Mesenchymal stem cell (in vitro differentiated cells and primary cell): ENCODE results near the gene COL16A1.
A peak's percentile ranks its signal among the peaks of the same experiment; 100 is the strongest.

ENCODE experiments used
- DNase-seq: peaks from one replicate; pipeline ENCODE4 v3.0.0-alpha.2; 2013
- H2AFZ ChIP-seq: one replicate; pipeline ENCODE4 v1.6.1; 2013; ENCODE audit warnings: low read depth, mild to moderate bottlenecking, control low read depth, inconsistent platforms, low read length, moderate library complexity
- H2AK5ac ChIP-seq: 2 replicates; pipeline ENCODE4 v1.6.1; 2013; ENCODE audit warnings: low read length, moderate library complexity, mild to moderate bottlenecking, inconsistent platforms; ENCODE audit not compliant: severe bottlenecking
- H2BK120ac ChIP-seq: one replicate; pipeline ENCODE4 v1.6.1; 2013; ENCODE audit warnings: low read depth, mild to moderate bottlenecking, inconsistent platforms, low read length, moderate library complexity
- H2BK12ac ChIP-seq, 2 experiments: one replicate each; pipeline ENCODE4 v1.6.1; 2013; ENCODE audit warnings: inconsistent platforms in 2 of 2, low read length in 2 of 2, mild to moderate bottlenecking in 2 of 2, moderate library complexity in 2 of 2, control low read depth in 1 of 2
- H2BK15ac ChIP-seq: one replicate; pipeline ENCODE4 v1.6.1; 2013; ENCODE audit warnings: mild to moderate bottlenecking, low read depth, inconsistent platforms; ENCODE audit not compliant: poor library complexity, severe bottlenecking
- H2BK5ac ChIP-seq: 2 replicates; pipeline ENCODE4 v1.6.1; 2013; ENCODE audit warnings: low read depth, mild to moderate bottlenecking, low read length, control low read depth, inconsistent platforms; ENCODE audit not compliant: poor library complexity, severe bottlenecking
- H3K14ac ChIP-seq, 2 experiments: one replicate each; pipeline ENCODE4 v1.6.1; 2013; ENCODE audit warnings: inconsistent platforms in 2 of 2, low read length in 2 of 2, control low read depth in 1 of 2, mild to moderate bottlenecking in 1 of 2, moderate library complexity in 1 of 2
- H3K18ac ChIP-seq, 2 experiments: one replicate each; pipeline ENCODE4 v1.6.1; 2013; ENCODE audit warnings: inconsistent platforms in 2 of 2, low read length in 2 of 2, control low read depth in 1 of 2, low read depth in 1 of 2, mild to moderate bottlenecking in 1 of 2
- H3K23ac ChIP-seq, 2 experiments: one replicate each; pipeline ENCODE4 v1.6.1; 2013; ENCODE audit warnings: inconsistent platforms in 2 of 2, low read length in 2 of 2, mild to moderate bottlenecking in 2 of 2, moderate library complexity in 2 of 2, control low read depth in 1 of 2
- H3K27ac ChIP-seq: 2 replicates; pipeline ENCODE4 v1.5.1; 2013; ENCODE audit warnings: mild to moderate bottlenecking, moderate library complexity, low read length, control low read depth, inconsistent platforms; ENCODE audit not compliant: poor library complexity, severe bottlenecking
- H3K27me3 ChIP-seq, 2 experiments: 2 replicates each; pipeline versions ENCODE4 v1.6.1 to v1.7.0; 2013; ENCODE audit warnings: low read length in 2 of 2, mild to moderate bottlenecking in 2 of 2, moderate library complexity in 2 of 2, control low read depth in 1 of 2, inconsistent platforms in 1 of 2; ENCODE audit not compliant: control insufficient read depth in 1 of 2, insufficient read depth in 1 of 2
- H3K36me3 ChIP-seq, 2 experiments: 2 replicates each; pipeline versions ENCODE4 v1.6.1 to v1.7.0; 2013; ENCODE audit warnings: low read length in 2 of 2, control low read depth in 1 of 2, inconsistent platforms in 1 of 2, low read depth in 1 of 2, mild to moderate bottlenecking in 1 of 2; ENCODE audit not compliant: insufficient read depth in 2 of 2, control insufficient read depth in 1 of 2
- H3K4ac ChIP-seq, 2 experiments: one replicate each; pipeline ENCODE4 v1.6.1; 2013; ENCODE audit warnings: inconsistent platforms in 2 of 2, low read length in 2 of 2, mild to moderate bottlenecking in 2 of 2, moderate library complexity in 2 of 2, control low read depth in 1 of 2, low read depth in 1 of 2
- H3K4me1 ChIP-seq: 2 replicates; pipeline ENCODE4 v1.6.1; 2013; ENCODE audit warnings: low read depth, low read length, control low read depth; ENCODE audit not compliant: control insufficient read depth, insufficient read depth
- H3K4me2 ChIP-seq: 2 replicates; pipeline ENCODE4 v1.6.1; 2013; ENCODE audit warnings: low read length, mild to moderate bottlenecking, inconsistent platforms; ENCODE audit not compliant: poor library complexity, severe bottlenecking
- H3K4me3 ChIP-seq, 2 experiments: 2 replicates each; pipeline versions ENCODE4 v1.5.1 to v1.7.0; 2013; ENCODE audit warnings: low read length in 2 of 2, mild to moderate bottlenecking in 2 of 2, control low read depth in 1 of 2, low read depth in 1 of 2; ENCODE audit not compliant: insufficient read depth in 1 of 2
- H3K79me1 ChIP-seq: replicated peaks from 2 replicates; pipeline ENCODE4 v1.6.1; 2013; ENCODE audit warnings: mild to moderate bottlenecking, control low read depth, low read length, inconsistent platforms; ENCODE audit not compliant: poor library complexity, severe bottlenecking
- H3K9ac ChIP-seq: 2 replicates; pipeline ENCODE4 v1.7.0; 2013; ENCODE audit warnings: mild to moderate bottlenecking, low read length, moderate library complexity
- H3K9me3 ChIP-seq: 2 replicates; pipeline ENCODE4 v1.7.0; 2013; ENCODE audit warnings: mild to moderate bottlenecking, low read length; ENCODE audit not compliant: control insufficient read depth
- H4K8ac ChIP-seq: one replicate; pipeline ENCODE4 v1.6.1; 2013; ENCODE audit warnings: inconsistent platforms, mild to moderate bottlenecking, low read length, moderate library complexity
- H4K91ac ChIP-seq: one replicate; pipeline ENCODE4 v1.6.1; 2013; ENCODE audit warnings: mild to moderate bottlenecking, low read length, inconsistent platforms
- WGBS: methylation state at CpG from one replicate; pipeline ENCODE4 v1.1.7; 2013; ENCODE audit warnings: mixed read lengths; 5-methylcytosine and 5-hydroxymethylcytosine counted together

COL16A1 gene

GRCh38 chr1:31614414-31615005, 89.3 kb downstream of the COL16A1 start:
- Histone ChIP-seq H3K23ac (no peak overlapping the region), H3K79me1 (no peaks in the 10 kb centered on the region), H2BK12ac (no peak overlapping the region), H2AFZ (no peak overlapping the region), H2AK5ac (no peak overlapping the region), H3K9me3 (no peaks in the 10 kb centered on the region), H2BK5ac (no peak overlapping the region), H3K18ac (no peak overlapping the region), H3K4me1 (peaks cover 20% of the 10 kb centered on the region), H3K27ac (no peak overlapping the region), H4K8ac (no peak overlapping the region), H3K4me3 (no peak overlapping the region), H3K27me3 (peaks cover 30 to 35% of the 10 kb centered on the region in 2 experiments), H3K14ac (no peak overlapping the region), H3K36me3 (no peaks in the 10 kb centered on the region), H3K4ac (no peak overlapping the region), H2BK120ac (no peak overlapping the region), H3K4me2 (no peak overlapping the region), H3K9ac (no peak overlapping the region), H2BK15ac (no peak overlapping the region), H4K91ac (no peak overlapping the region)
- WGBS, result 84% methylated on average over 8 of the region's 8 CpGs
- DNase-seq, result no peak

DNA sequence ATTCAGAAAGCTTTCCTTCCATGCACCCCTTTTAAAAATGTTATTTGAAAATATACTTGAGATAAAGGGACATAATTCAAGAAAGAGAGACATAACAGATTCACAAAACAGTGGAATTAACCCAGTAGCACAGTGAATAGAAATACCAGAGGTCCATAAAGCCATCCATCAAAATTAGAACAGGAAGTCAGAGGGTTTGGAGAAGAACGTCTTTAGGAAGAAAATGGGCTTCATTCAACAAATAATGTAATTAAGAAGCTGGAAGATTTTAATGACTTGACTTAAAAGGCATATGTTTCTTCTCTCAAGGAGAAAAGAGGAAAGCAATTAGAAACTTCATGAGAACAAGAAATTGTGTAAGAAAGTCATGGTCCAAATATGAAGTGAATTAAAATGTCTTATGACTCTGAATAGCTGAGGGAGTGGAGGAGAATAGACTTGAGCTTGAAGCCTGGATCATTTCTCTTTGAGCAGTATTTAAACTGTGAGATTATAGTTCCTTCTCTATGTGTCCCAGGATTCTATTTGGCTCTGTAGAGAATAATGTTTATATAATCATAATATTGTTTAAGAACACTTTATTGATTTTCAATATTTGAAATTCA, 94.2 kb downstream of the COL16A1 start:
- H4K8ac ChIP-seq, result no peak overlapping the region
- H3K14ac ChIP-seq, result no peak overlapping the region
- H3K23ac ChIP-seq, result no peak overlapping the region
- WGBS, result no CpG with 5 or more reads among the region's 1 CpG
- no peak overlapping the region for H2AFZ ChIP-seq
- no peaks in the 10 kb centered on the region for H3K79me1 ChIP-seq
- no peak for DNase-seq
- no peak overlapping the region for H2BK5ac ChIP-seq
- no peaks in the 10 kb centered on the region for H3K36me3 ChIP-seq
- no peak overlapping the region for H2BK12ac ChIP-seq
- H3K27ac ChIP-seq, result no peak overlapping the region
- peaks cover 0 to 9% of the 10 kb centered on the region in 2 experiments for H3K27me3 ChIP-seq
- H2AK5ac ChIP-seq, result no peak overlapping the region
- no peak overlapping the region for H3K4me2 ChIP-seq
- H3K4ac ChIP-seq, result no peak overlapping the region
- no peak overlapping the region for H2BK15ac ChIP-seq
- no peak overlapping the region for H4K91ac ChIP-seq
- no peak overlapping the region for H2BK120ac ChIP-seq
- H3K4me3 ChIP-seq, result no peak overlapping the region
- no peak overlapping the region for H3K18ac ChIP-seq
- no peaks in the 10 kb centered on the region for H3K9me3 ChIP-seq
- peak overlapping the region; percentile 17 for H3K9ac ChIP-seq
- peaks cover 5% of the 10 kb centered on the region for H3K4me1 ChIP-seq

DNA sequence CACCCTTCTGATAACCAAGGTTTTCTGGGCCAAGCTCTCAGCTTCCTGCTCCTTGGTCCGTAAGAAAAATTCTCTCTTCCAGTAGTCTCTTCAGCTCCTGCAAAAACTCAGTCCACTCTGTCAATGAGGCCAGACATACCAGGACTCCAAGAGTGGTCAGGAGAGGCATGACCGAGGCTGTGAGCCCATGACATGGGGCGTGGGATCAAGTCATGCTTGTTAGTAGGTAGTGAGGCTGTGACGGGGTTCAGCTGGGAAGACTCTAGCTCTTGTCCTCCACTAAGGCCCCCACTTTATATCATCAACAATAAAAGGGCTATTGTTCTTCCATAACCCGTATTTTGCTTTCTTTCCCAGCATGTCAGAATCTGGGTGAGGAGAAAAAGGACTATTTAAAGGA, 96.5 kb downstream of the COL16A1 start:
- H3K4ac ChIP-seq, result no peak overlapping the region
- H2BK120ac ChIP-seq, result no peak overlapping the region
- no peaks in the 10 kb centered on the region for H3K9me3 ChIP-seq
- no peak overlapping the region for H2BK5ac ChIP-seq
- H3K27me3 ChIP-seq, result peaks cover 0 to 9% of the 10 kb centered on the region in 2 experiments
- H3K14ac ChIP-seq, result no peak overlapping the region
- H3K4me2 ChIP-seq, result no peak overlapping the region
- no peak for DNase-seq
- H4K91ac ChIP-seq, result no peak overlapping the region
- H2BK15ac ChIP-seq, result no peak overlapping the region
- H3K18ac ChIP-seq, result no peak overlapping the region
- no peaks in the 10 kb centered on the region for H3K36me3 ChIP-seq
- no peaks in the 10 kb centered on the region for H3K4me1 ChIP-seq
- no peak overlapping the region for H3K27ac ChIP-seq
- H3K23ac ChIP-seq, result no peak overlapping the region
- H3K4me3 ChIP-seq, result no peak overlapping the region
- H3K9ac ChIP-seq, result no peak overlapping the region
- H3K79me1 ChIP-seq, result no peaks in the 10 kb centered on the region
- H2AK5ac ChIP-seq, result no peak overlapping the region
- no peak overlapping the region for H2AFZ ChIP-seq
- no peak overlapping the region for H2BK12ac ChIP-seq
- H4K8ac ChIP-seq, result no peak overlapping the region
- 87% methylated on average over 4 of the region's 5 CpGs for WGBS

DNA sequence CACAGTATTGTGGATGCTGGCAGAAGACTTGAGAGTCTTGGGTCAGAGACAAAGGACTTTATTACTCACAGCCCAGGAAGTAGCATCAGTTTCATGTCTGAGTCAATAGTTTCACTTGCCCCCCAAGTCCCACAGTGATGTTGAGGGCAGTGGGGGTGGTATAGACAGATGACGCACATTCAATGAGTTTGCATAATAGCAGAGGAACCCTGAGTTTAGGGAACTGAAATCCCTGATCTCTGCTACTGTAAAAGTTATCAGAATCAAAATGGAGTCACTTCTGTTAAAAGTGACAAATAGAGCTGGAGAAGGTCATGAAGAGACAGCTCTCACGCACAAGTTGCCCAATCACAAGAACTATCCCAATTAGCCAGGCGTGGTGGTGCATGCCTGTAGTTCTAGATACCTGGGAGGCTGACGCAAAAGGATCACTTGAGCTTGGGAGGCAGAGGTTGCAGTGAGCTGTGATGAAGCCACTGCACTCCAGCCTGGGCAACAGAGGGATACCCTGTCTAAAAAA, 97.8 kb downstream of the COL16A1 start:
- H2BK5ac ChIP-seq, result no peak overlapping the region
- no peaks in the 10 kb centered on the region for H3K9me3 ChIP-seq
- no peak overlapping the region for H4K8ac ChIP-seq
- no peak overlapping the region for H3K4ac ChIP-seq
- no peak overlapping the region for H2AK5ac ChIP-seq
- H3K27ac ChIP-seq, result no peak overlapping the region
- H3K79me1 ChIP-seq, result no peaks in the 10 kb centered on the region
- WGBS, result 85% methylated on average over 4 of the region's 4 CpGs
- H3K4me1 ChIP-seq, result no peaks in the 10 kb centered on the region
- peak overlapping the region; percentile 8 for H3K9ac ChIP-seq
- no peak overlapping the region for H2BK120ac ChIP-seq
- H4K91ac ChIP-seq, result no peak overlapping the region
- no peak overlapping the region for H2BK15ac ChIP-seq
- H3K14ac ChIP-seq, result no peak overlapping the region
- no peaks in the 10 kb centered on the region for H3K36me3 ChIP-seq
- H3K4me3 ChIP-seq, result no peak overlapping the region
- H2AFZ ChIP-seq, result no peak overlapping the region
- H3K18ac ChIP-seq, result no peak overlapping the region
- no peak overlapping the region for H2BK12ac ChIP-seq
- no peak overlapping the region for H3K4me2 ChIP-seq
- no peak for DNase-seq
- no peak overlapping the region for H3K23ac ChIP-seq
- peaks cover 0 to 9% of the 10 kb centered on the region in 2 experiments for H3K27me3 ChIP-seq
